Inflammatory macrophage treated with lipopolysaccharide for 1 hour (primary cell): ENCODE results near the gene SLC6A19.

Experiments
- DNase-seq, 2 donors: peaks; one replicate each; pipeline ENCODE4 v3.0.0-alpha.2; 2020 to 2022

The SLC6A19 gene

GRCh38 chr5:1181451-1182359 lies 19.7 kb upstream of the SLC6A19 start:
- no peak for DNase-seq

- no peak for DNase-seq
Observed at GRCh38 chr5:1182360-1182632, 19.1 kb upstream of the SLC6A19 start.

GRCh38 chr5:1182633-1183423 lies 18.6 kb upstream of the SLC6A19 start:
- no peak for DNase-seq

GRCh38 chr5:1183424-1184162 lies 17.8 kb upstream of the SLC6A19 start:
- DNase-seq, result no peak

- no peak for DNase-seq
Observed at GRCh38 chr5:1184163-1184470, 17.3 kb upstream of the SLC6A19 start.

GRCh38 chr5:1184481-1184880 lies 16.9 kb upstream of the SLC6A19 start:
- DNase-seq, result no peak

- no peak for DNase-seq
Observed at GRCh38 chr5:1185038-1185627, 16.3 kb upstream of the SLC6A19 start.

GRCh38 chr5:1185629-1186350 lies 15.6 kb upstream of the SLC6A19 start:
- no peak for DNase-seq

- DNase-seq, result no peak
Observed at GRCh38 chr5:1186351-1187233, 14.8 kb upstream of the SLC6A19 start.

GRCh38 chr5:1187234-1187949 lies 14.0 kb upstream of the SLC6A19 start:
- DNase-seq, result no peak

- no peak for DNase-seq
Observed at GRCh38 chr5:1187950-1188334, 13.5 kb upstream of the SLC6A19 start.

- DNase-seq, result no peak
Observed at GRCh38 chr5:1188464-1188863, 12.9 kb upstream of the SLC6A19 start.

- no peak for DNase-seq
Observed at GRCh38 chr5:1189269-1189668, 12.1 kb upstream of the SLC6A19 start.

- DNase-seq, result no peak
Observed at GRCh38 chr5:1190278-1190677, 11.1 kb upstream of the SLC6A19 start.

- peak; percentile 24 to 47 for DNase-seq
Observed at GRCh38 chr5:1190837-1191239, 10.6 kb upstream of the SLC6A19 start.

- no peak for DNase-seq
Observed at GRCh38 chr5:1192971-1193590, 8.3 kb upstream of the SLC6A19 start.

- no peak for DNase-seq
Observed at GRCh38 chr5:1193591-1193985, 7.8 kb upstream of the SLC6A19 start.

- no peak for DNase-seq
Observed at GRCh38 chr5:1194378-1194777, 7.0 kb upstream of the SLC6A19 start.

- DNase-seq, result no peak
Observed at GRCh38 chr5:1195439-1195838, 6.0 kb upstream of the SLC6A19 start.

GRCh38 chr5:1195916-1196315 lies 5.5 kb upstream of the SLC6A19 start:
- no peak for DNase-seq

GRCh38 chr5:1196562-1196961 lies 4.8 kb upstream of the SLC6A19 start:
- no peak for DNase-seq
